ENCODE data around the gene ADO.

Gene ADO

GRCh38 chr10:62830679-62831078 is 26.2 kb downstream of the ADO start:
- H3K4me3 ChIP-seq (ENCODE audit: low read depth, low read length): no peak overlapping the region
- no peak for DNase-seq (ENCODE audit: low read depth)
- TF ChIP-seq, protein P1, sequence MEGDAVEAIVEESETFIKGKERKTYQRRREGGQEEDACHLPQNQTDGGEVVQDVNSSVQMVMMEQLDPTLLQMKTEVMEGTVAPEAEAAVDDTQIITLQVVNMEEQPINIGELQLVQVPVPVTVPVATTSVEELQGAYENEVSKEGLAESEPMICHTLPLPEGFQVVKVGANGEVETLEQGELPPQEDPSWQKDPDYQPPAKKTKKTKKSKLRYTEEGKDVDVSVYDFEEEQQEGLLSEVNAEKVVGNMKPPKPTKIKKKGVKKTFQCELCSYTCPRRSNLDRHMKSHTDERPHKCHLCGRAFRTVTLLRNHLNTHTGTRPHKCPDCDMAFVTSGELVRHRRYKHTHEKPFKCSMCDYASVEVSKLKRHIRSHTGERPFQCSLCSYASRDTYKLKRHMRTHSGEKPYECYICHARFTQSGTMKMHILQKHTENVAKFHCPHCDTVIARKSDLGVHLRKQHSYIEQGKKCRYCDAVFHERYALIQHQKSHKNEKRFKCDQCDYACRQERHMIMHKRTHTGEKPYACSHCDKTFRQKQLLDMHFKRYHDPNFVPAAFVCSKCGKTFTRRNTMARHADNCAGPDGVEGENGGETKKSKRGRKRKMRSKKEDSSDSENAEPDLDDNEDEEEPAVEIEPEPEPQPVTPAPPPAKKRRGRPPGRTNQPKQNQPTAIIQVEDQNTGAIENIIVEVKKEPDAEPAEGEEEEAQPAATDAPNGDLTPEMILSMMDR (IDR thresholded peaks at IDR 0.05; ENCODE audit: control insufficient read depth, extremely low read depth, insufficient read depth): no peak

- H3K4me3 ChIP-seq (ENCODE audit: low read depth, low read length): no peak overlapping the region
- TF ChIP-seq, protein P1 (IDR thresholded peaks at IDR 0.05; ENCODE audit: control insufficient read depth, extremely low read depth, insufficient read depth): no peak
- no peak for DNase-seq (ENCODE audit: low read depth)
These were observed 26.8 kb downstream of the ADO start for GRCh38 chr10:62831346-62831745.

DNA sequence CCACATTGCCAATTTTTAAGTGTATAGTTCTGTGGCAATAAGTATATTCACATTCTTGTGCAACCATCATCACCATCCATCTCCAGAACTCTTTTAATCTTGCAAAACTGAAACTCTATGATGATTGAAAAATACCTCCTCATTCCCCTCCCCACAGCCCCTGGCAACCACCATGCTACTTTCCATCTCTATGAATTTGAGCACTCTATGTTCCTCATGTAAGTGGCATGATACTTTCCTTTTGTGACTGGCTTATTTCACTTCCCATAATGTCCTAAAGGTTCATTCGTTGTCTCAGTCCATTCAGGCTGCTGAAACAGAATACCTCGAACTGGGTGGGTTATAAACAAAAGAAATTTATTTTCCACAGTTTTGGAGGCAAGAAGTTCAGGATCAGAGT is 35.1 kb downstream of the ADO start:
- H3K4me3 ChIP-seq (ENCODE audit: low read depth, low read length): no peak overlapping the region
- TF ChIP-seq, protein P1 (IDR thresholded peaks at IDR 0.05; ENCODE audit: control insufficient read depth, extremely low read depth, insufficient read depth): no peak
- no peak for DNase-seq (ENCODE audit: low read depth)

DNA sequence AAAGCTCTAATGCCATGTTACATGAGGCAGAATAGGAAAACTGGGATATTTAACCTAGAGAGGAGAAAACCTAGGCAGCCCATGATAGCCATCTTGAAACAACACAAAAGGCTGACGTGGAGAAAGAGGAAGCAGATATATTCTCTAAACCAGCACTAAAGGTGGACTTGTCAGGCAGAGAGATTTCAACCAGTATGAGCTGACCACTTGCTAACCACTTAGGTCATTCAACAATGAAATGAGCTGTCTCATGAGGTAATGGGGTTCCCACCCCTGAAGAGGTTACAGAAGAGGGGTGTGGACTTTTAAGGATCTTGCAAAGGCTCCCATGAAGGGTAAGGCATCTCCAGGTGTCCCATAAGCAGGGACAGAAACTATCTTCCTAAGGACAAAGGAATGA is 38.5 kb downstream of the ADO start:
- DNase-seq (ENCODE audit: low read depth): no peak
- TF ChIP-seq, protein P1 (IDR thresholded peaks at IDR 0.05; ENCODE audit: control insufficient read depth, extremely low read depth, insufficient read depth): no peak
- H3K4me3 ChIP-seq (ENCODE audit: low read depth, low read length): no peak overlapping the region

DNA sequence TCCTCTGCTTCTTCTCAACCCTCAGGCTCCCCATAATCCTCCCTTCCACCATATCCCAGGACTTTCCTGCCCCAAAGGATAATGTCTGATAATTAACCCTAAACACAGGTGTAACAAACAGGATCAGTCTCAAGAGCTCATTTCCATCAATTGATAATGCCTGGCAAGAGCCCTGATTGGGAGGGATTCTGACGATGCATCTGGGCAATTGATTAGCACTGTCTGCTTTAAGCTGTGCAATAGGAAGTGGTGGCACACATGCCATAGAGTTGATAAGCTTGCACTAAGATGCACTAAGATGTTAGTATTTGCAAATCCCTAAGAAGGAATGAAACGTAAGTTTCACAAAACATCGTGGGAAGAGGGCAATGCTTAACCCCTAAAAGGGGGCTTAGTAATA is 39.1 kb downstream of the ADO start:
- TF ChIP-seq, protein P1 (IDR thresholded peaks at IDR 0.05; ENCODE audit: control insufficient read depth, extremely low read depth, insufficient read depth): no peak
- H3K4me3 ChIP-seq (ENCODE audit: low read depth, low read length): no peak overlapping the region
- DNase-seq (ENCODE audit: low read depth): no peak

GRCh38 chr10:62844280-62845011 is 39.9 kb downstream of the ADO start:
- no peak for DNase-seq (ENCODE audit: low read depth)
- no peak overlapping the region for H3K4me3 ChIP-seq (ENCODE audit: low read depth, low read length)
- TF ChIP-seq, protein P1 (IDR thresholded peaks at IDR 0.05; ENCODE audit: control insufficient read depth, extremely low read depth, insufficient read depth): no peak

DNA sequence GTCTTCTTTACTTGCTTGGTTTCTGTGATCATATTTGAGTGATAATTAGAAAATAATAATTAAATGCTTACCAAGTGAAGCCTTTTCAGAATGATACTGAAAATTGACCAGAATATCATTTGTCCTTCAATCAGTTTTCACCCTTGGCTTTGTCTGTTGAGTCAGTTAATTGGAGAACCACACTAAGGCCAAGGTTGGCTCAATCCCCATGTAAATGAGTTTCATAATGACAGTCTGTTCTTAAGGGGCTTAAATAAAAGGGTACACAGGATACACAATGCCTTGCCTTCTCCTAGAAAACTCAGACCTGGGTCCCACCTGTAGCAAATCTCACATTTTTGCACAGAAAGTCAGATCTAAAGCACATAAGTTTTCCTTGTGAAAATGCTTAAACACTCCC is 42.9 kb downstream of the ADO start:
- no peak overlapping the region for H3K4me3 ChIP-seq (ENCODE audit: low read depth, low read length)
- TF ChIP-seq, protein P1 (IDR thresholded peaks at IDR 0.05; ENCODE audit: control insufficient read depth, extremely low read depth, insufficient read depth): no peak
- no peak for DNase-seq (ENCODE audit: low read depth)

All from LNCaP clone FGC (cell line).